ENCODE results near the gene SSTR5. TPM values are rescaled to one million over a fixed set of nuclear protein-coding genes. Genes with fewer than 3 reads are reported as not detected.

Gene SSTR5
- total RNA-seq, 4 donors from 2014 or later, result 1.5 TPM; not detected in 3

GRCh38 chr16:1108299-1109252 is 36.0 kb downstream of the SSTR5 start:
- H3K36me3 ChIP-seq, result no peaks in the 10 kb centered on the region
- no peak for DNase-seq (ENCODE audit: low spot score in 2 of 2)
- WGBS, result 41% methylated on average over 24 of the region's 42 CpGs
- no peak for TF ChIP-seq EP300 (IDR thresholded peaks at IDR 0.05)
- TF ChIP-seq, protein P1, sequence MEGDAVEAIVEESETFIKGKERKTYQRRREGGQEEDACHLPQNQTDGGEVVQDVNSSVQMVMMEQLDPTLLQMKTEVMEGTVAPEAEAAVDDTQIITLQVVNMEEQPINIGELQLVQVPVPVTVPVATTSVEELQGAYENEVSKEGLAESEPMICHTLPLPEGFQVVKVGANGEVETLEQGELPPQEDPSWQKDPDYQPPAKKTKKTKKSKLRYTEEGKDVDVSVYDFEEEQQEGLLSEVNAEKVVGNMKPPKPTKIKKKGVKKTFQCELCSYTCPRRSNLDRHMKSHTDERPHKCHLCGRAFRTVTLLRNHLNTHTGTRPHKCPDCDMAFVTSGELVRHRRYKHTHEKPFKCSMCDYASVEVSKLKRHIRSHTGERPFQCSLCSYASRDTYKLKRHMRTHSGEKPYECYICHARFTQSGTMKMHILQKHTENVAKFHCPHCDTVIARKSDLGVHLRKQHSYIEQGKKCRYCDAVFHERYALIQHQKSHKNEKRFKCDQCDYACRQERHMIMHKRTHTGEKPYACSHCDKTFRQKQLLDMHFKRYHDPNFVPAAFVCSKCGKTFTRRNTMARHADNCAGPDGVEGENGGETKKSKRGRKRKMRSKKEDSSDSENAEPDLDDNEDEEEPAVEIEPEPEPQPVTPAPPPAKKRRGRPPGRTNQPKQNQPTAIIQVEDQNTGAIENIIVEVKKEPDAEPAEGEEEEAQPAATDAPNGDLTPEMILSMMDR (IDR thresholded peaks at IDR 0.05), result no peak
- no peak for TF ChIP-seq POLR2A (IDR thresholded peaks at IDR 0.05)
- no peak for TF ChIP-seq POLR2AphosphoS5 (IDR thresholded peaks at IDR 0.05)
- H3K27ac ChIP-seq, result no peak overlapping the region
- peaks cover 99% of the 10 kb centered on the region for H3K27me3 ChIP-seq
- no peak overlapping the region for H3K4me3 ChIP-seq
- peaks cover 9% of the 10 kb centered on the region for H3K4me1 ChIP-seq
- no peaks in the 10 kb centered on the region for H3K9me3 ChIP-seq

GRCh38 chr16:1109648-1110047 is 37.1 kb downstream of the SSTR5 start:
- Histone ChIP-seq H3K36me3 (no peaks in the 10 kb centered on the region), H3K27ac (no peak overlapping the region), H3K4me1 (peaks cover 9% of the 10 kb centered on the region), H3K27me3 (peaks cover 97% of the 10 kb centered on the region), H3K4me3 (no peak overlapping the region), H3K9me3 (no peaks in the 10 kb centered on the region)
- TF ChIP-seq, protein P1 (IDR thresholded peaks at IDR 0.05), result no peak
- TF ChIP-seq POLR2AphosphoS5 (IDR thresholded peaks at IDR 0.05), result no peak
- TF ChIP-seq EP300 (IDR thresholded peaks at IDR 0.05), result no peak
- TF ChIP-seq POLR2A (IDR thresholded peaks at IDR 0.05), result no peak
- WGBS, result 36% methylated on average over 8 of the region's 19 CpGs
- DNase-seq (ENCODE audit: low spot score in 2 of 2), result no peak

DNA sequence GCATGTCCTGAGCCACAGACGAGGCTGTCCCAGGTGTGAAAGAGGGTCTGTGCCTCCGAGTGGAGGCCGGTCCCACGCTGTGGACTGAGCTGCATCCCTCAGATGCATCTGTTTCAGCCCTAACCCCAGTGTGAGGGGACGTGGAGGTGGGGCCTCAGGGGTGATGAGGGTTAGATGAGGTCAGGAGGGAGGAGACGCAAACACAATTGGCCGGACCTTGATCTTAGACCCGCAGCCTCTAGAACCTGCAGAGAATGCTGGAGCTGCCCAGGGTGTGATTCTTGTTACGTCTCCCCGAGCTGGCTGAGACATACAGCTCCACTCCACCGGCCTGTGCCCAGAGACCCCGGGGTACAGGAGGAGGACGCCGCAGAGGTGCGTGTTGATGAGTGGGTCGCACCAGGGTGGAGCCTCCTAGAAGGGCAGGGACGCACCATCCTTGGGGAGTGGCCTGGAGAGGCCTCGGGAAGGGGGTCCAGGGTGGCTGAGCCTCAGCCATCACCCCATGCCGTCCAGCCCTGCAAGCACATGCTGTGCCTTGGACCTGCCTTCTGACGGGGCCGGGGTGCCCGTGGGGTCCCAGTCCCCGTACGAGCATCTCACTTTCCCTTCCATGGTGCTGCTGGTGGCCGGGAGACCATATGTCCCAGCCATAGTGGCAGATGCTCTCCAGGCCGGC is 40.1 kb downstream of the SSTR5 start:
- peaks cover 97% of the 10 kb centered on the region for H3K27me3 ChIP-seq
- WGBS, result 71% methylated on average over 19 of the region's 26 CpGs
- H3K9me3 ChIP-seq, result no peaks in the 10 kb centered on the region
- TF ChIP-seq POLR2AphosphoS5 (IDR thresholded peaks at IDR 0.05), result no peak
- no peak overlapping the region for H3K4me3 ChIP-seq
- no peak for DNase-seq (ENCODE audit: low spot score in 2 of 2)
- H3K36me3 ChIP-seq, result no peaks in the 10 kb centered on the region
- H3K27ac ChIP-seq, result no peak overlapping the region
- H3K4me1 ChIP-seq, result peaks cover 9% of the 10 kb centered on the region

DNA sequence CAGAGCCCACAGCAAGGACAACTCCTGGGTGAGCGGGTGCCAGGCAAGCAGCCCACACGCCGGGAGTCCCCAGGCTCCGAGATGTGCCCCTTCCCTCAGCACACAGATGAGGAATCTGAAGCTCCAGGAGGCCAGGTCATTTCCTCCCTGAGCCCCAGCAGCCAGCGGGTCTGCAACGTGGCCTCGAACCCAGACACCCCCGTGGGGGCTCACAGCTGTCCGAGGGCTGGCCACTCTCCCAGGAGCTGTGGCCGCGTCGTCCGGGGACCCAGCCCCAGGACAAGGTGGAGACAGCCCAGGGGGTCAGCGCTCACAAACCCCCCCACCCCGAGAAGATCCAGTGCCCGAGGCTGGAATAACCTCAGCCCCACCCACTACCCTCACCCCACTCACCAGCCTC is 40.9 kb downstream of the SSTR5 start:
- Histone ChIP-seq H3K27ac (no peak overlapping the region), H3K36me3 (no peaks in the 10 kb centered on the region), H3K27me3 (peaks cover 97% of the 10 kb centered on the region), H3K4me1 (peaks cover 8% of the 10 kb centered on the region), H3K9me3 (no peaks in the 10 kb centered on the region), H3K4me3 (no peak overlapping the region)
- TF ChIP-seq POLR2A (IDR thresholded peaks at IDR 0.05) (no peak), EP300 (IDR thresholded peaks at IDR 0.05) (no peak)
- WGBS, result 76% methylated on average over 11 of the region's 16 CpGs
- DNase-seq (ENCODE audit: low spot score in 2 of 2), result no peak

DNA sequence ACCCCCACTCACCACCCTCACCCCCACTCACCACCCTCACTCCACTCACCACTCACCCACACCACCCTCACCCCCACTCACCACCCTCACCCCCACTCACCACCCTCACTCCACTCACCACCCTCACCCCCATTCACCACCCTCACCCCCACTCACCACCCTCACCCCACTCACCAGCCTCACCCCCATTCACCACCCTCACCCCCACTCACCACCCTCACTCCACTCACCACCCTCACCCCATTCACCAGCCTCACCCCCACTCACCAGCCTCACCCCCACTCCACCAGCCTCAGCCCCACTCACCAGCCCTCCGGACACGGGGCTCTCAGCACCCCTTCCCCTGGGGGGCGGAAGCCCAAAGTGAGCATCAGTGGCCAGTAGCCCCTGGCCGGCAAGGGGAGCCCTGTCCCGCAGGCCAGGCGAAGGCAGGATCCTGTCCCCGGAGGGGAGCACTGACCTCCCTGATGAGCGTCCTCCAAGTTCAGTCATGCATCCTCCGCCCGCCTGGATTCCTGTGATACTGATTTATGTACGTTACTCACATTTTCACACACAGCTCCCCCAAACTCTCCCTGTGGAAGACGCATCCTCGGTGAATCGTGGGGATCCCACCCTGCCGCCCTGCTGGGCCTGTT is 41.5 kb downstream of the SSTR5 start:
- peaks cover 3% of the 10 kb centered on the region for H3K4me1 ChIP-seq
- H3K27ac ChIP-seq, result no peak overlapping the region
- TF ChIP-seq, protein P1 (IDR thresholded peaks at IDR 0.05), result no peak
- TF ChIP-seq POLR2A (IDR thresholded peaks at IDR 0.05) (no peak), EP300 (IDR thresholded peaks at IDR 0.05) (no peak), POLR2AphosphoS5 (IDR thresholded peaks at IDR 0.05) (no peak)
- DNase-seq (ENCODE audit: low spot score in 2 of 2), result no peak
- no peaks in the 10 kb centered on the region for H3K9me3 ChIP-seq
- 68% methylated on average over 13 of the region's 15 CpGs for WGBS
- no peak overlapping the region for H3K4me3 ChIP-seq
- H3K36me3 ChIP-seq, result no peaks in the 10 kb centered on the region
- H3K27me3 ChIP-seq, result peaks cover 97% of the 10 kb centered on the region

- H3K9me3 ChIP-seq, result no peaks in the 10 kb centered on the region
- H3K4me3 ChIP-seq, result no peak overlapping the region
- H3K36me3 ChIP-seq, result no peaks in the 10 kb centered on the region
- no peaks in the 10 kb centered on the region for H3K4me1 ChIP-seq
- 40% methylated on average over 9 of the region's 16 CpGs for WGBS
- H3K27me3 ChIP-seq, result peaks cover 97% of the 10 kb centered on the region
- H3K27ac ChIP-seq, result no peak overlapping the region
- no peak for DNase-seq (ENCODE audit: low spot score in 2 of 2)
- no peak for TF ChIP-seq POLR2A (IDR thresholded peaks at IDR 0.05)
- TF ChIP-seq, protein P1 (IDR thresholded peaks at IDR 0.05), result no peak
- TF ChIP-seq POLR2AphosphoS5 (IDR thresholded peaks at IDR 0.05), result no peak
- no peak for TF ChIP-seq EP300 (IDR thresholded peaks at IDR 0.05)
These were observed 44.1 kb downstream of the SSTR5 start for GRCh38 chr16:1116693-1117077.
